Gastroesophageal sphincter (tissue), 3 donors: ENCODE measurements around the gene PLCB1.

Experiments used
- EP300 ChIP-seq: sonication (generic); formaldehyde crosslinking; IDR thresholded peaks from one replicate; pipeline ENCODE4 v1.6.1; 2017; ENCODE audit warnings: antibody characterized with exemption, mild to moderate bottlenecking
- POLR2A ChIP-seq, 2 donors: fragments of 450-650 bp; IDR thresholded peaks; one replicate each; pipeline ENCODE4 v1.6.1; 2017; ENCODE audit warnings: antibody characterized with exemption in 2 of 2, mild to moderate bottlenecking in 2 of 2, moderate library complexity in 1 of 2
- POLR2AphosphoS5 ChIP-seq: sonication (generic); formaldehyde crosslinking; IDR thresholded peaks from one replicate; pipeline ENCODE4 v1.6.1; 2017; ENCODE audit warnings: antibody characterized with exemption
- TF ChIP-seq, protein P1 (sequence below), 4 experiments: fragments of 200-600 bp in 2 of 4; fragments of 450-650 bp in 2 of 4; sonication (generic) in 1 of 4; IDR thresholded peaks; one replicate each; pipeline ENCODE4 v1.5.1; 2017 to 2019; ENCODE audit warnings: antibody characterized with exemption in 4 of 4, mild to moderate bottlenecking in 2 of 4, moderate library complexity in 2 of 4

DNA sequence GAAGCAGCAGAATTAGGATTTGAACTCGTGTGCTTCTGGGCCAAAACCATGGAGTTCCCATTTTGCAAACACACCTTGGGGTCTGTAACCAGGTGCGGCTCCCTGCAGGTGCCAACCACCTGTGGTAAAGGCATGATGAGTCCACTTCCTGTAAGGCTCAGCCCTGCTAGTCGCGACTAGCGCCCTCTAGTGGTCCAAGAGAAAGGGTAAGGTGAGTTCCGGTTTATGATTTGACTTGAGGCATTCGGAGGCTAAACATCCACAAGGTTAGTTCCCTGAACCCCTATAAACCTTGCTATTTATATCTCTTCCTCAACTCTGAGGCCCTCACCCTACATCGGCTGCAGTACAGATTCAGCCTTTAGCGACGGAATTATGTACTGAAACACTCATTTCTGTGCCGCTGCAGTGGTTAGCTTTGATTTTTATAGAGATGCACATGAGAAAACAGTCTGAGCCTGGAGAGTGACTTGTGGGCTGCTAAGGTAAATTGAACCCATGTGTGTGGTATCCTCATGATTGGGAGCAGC lies 173.4 kb downstream of the PLCB1 start:
- TF ChIP-seq, protein P1, sequence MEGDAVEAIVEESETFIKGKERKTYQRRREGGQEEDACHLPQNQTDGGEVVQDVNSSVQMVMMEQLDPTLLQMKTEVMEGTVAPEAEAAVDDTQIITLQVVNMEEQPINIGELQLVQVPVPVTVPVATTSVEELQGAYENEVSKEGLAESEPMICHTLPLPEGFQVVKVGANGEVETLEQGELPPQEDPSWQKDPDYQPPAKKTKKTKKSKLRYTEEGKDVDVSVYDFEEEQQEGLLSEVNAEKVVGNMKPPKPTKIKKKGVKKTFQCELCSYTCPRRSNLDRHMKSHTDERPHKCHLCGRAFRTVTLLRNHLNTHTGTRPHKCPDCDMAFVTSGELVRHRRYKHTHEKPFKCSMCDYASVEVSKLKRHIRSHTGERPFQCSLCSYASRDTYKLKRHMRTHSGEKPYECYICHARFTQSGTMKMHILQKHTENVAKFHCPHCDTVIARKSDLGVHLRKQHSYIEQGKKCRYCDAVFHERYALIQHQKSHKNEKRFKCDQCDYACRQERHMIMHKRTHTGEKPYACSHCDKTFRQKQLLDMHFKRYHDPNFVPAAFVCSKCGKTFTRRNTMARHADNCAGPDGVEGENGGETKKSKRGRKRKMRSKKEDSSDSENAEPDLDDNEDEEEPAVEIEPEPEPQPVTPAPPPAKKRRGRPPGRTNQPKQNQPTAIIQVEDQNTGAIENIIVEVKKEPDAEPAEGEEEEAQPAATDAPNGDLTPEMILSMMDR (IDR thresholded peaks at IDR 0.05), result peak in 3 of 4 experiments; percentile 49 to 60 (median 54)
- TF ChIP-seq POLR2AphosphoS5, result no peak
- TF ChIP-seq EP300, result no peak
- TF ChIP-seq POLR2A (IDR thresholded peaks at IDR 0.05), result no peak
